Parathyroid adenoma (tissue), 2 donors: ENCODE measurements around the gene RASSF1.
A peak's percentile ranks its signal among the peaks of the same experiment; 100 is the strongest.

Source experiments
- H2AFZ ChIP-seq: fragments of 300-600 bp; sonication (generic); one replicate; pipeline ENCODE4 v1.7.0; 2017; ENCODE audit warnings: antibody characterized with exemption, mild to moderate bottlenecking
- H3K27ac ChIP-seq: fragments of 300-600 bp; sonication (generic); one replicate; pipeline ENCODE4 v1.7.0; 2017
- H3K27me3 ChIP-seq: fragments of 300-600 bp; sonication (generic); one replicate; pipeline ENCODE4 v1.7.0; 2017; ENCODE audit warnings: low read length; ENCODE audit not compliant: control insufficient read depth, insufficient read depth
- H3K36me3 ChIP-seq: fragments of 300-600 bp; sonication (generic); one replicate; pipeline ENCODE4 v1.7.0; 2017; ENCODE audit warnings: low read length; ENCODE audit not compliant: control insufficient read depth, insufficient read depth
- H3K4me1 ChIP-seq: fragments of 300-600 bp; sonication (generic); one replicate; pipeline ENCODE4 v1.7.0; 2017; ENCODE audit warnings: control low read depth
- H3K4me2 ChIP-seq: fragments of 300-600 bp; sonication (generic); one replicate; pipeline ENCODE4 v1.7.0; 2017; ENCODE audit warnings: low read length
- H3K4me3 ChIP-seq: fragments of 300-600 bp; sonication (generic); one replicate; pipeline ENCODE4 v1.7.0; 2017; ENCODE audit warnings: low read depth, low read length
- H3K79me2 ChIP-seq: fragments of 300-600 bp; sonication (generic); one replicate; pipeline ENCODE4 v1.7.0; 2017; ENCODE audit warnings: control low read depth
- H3K9ac ChIP-seq: fragments of 300-600 bp; sonication (generic); one replicate; pipeline ENCODE4 v1.7.0; 2017; ENCODE audit warnings: mild to moderate bottlenecking
- H3K9me3 ChIP-seq: fragments of 300-600 bp; sonication (generic); one replicate; pipeline ENCODE4 v1.7.0; 2017; ENCODE audit warnings: low read length; ENCODE audit not compliant: control insufficient read depth
- TF ChIP-seq, protein P1 (sequence below): fragments of 300-600 bp; sonication (generic); IDR thresholded peaks from one replicate; pipeline ENCODE4 v1.7.0; 2017; ENCODE audit warnings: antibody characterized with exemption, mild to moderate bottlenecking
- donor health status: primary hyperparathyroidism.

RASSF1 gene

DNA sequence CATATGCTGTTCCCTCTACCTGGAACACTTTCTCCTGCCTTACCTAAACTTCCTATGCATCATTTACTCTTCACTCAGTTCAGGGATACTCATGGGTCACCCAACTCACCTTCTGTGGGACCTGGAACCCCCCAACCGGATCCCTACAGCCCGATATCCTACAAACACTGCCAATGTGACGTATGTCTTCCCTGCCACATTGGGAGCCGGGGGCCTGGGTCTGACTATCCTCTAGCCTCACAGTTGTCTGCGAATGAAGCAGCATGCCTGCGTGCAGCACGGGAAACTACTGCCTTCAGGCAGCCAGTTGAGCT, 9.5 kb upstream of the RASSF1 start:
- H3K79me2 ChIP-seq = peaks cover 24% of the 10 kb centered on the region
- H3K27ac ChIP-seq = peak overlapping the region; percentile 94
- no peaks in the 10 kb centered on the region for H3K27me3 ChIP-seq
- no peaks in the 10 kb centered on the region for H3K36me3 ChIP-seq
- H3K9ac ChIP-seq = peak overlapping the region; percentile 82
- H3K9me3 ChIP-seq = no peaks in the 10 kb centered on the region
- peak overlapping the region; percentile 86 for H3K4me3 ChIP-seq
- TF ChIP-seq, protein P1, sequence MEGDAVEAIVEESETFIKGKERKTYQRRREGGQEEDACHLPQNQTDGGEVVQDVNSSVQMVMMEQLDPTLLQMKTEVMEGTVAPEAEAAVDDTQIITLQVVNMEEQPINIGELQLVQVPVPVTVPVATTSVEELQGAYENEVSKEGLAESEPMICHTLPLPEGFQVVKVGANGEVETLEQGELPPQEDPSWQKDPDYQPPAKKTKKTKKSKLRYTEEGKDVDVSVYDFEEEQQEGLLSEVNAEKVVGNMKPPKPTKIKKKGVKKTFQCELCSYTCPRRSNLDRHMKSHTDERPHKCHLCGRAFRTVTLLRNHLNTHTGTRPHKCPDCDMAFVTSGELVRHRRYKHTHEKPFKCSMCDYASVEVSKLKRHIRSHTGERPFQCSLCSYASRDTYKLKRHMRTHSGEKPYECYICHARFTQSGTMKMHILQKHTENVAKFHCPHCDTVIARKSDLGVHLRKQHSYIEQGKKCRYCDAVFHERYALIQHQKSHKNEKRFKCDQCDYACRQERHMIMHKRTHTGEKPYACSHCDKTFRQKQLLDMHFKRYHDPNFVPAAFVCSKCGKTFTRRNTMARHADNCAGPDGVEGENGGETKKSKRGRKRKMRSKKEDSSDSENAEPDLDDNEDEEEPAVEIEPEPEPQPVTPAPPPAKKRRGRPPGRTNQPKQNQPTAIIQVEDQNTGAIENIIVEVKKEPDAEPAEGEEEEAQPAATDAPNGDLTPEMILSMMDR = no peak
- H3K4me2 ChIP-seq = peak overlapping the region; percentile 88
- H3K4me1 ChIP-seq = peaks cover 27% of the 10 kb centered on the region
- peak overlapping the region; percentile 91 for H2AFZ ChIP-seq

DNA sequence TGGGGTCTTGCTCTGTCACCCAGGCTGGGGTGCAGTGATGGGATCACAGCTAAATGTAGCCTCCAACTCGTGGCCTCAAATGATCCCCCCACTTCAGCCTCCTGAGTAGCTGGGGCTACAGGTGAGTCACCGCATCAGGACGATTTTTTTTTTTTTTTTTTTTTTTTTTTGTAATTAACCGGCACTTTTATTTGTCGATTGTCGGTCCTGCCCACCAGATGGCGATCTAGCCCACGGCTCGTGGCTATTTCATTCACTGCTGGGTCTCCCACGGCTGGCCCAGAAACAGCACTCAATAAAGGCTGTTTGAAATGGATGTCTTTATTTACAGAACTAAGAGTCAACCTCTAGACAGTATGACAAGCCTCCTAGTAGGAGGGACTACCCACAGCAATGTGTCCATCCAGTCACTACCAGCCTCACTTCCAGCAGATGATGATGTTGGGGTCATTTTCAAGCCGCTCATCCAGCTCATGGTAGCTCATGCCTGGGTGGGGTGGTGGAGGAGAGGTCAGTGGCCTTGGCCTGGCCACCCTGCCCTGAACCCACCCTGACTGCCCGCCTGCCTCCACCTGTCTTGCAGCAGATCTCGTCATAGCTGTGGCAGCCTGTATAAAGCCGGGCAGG, 6.7 kb upstream of the RASSF1 start:
- Histone ChIP-seq H3K9ac (no peak overlapping the region), H3K4me3 (no peak overlapping the region), H3K4me2 (no peak overlapping the region), H2AFZ (no peak overlapping the region), H3K27ac (no peak overlapping the region), H3K4me1 (peaks cover 41% of the 10 kb centered on the region), H3K9me3 (no peaks in the 10 kb centered on the region), H3K36me3 (no peaks in the 10 kb centered on the region), H3K27me3 (no peaks in the 10 kb centered on the region), H3K79me2 (peaks cover 21% of the 10 kb centered on the region)
- TF ChIP-seq, protein P1 = peak; percentile 65

DNA sequence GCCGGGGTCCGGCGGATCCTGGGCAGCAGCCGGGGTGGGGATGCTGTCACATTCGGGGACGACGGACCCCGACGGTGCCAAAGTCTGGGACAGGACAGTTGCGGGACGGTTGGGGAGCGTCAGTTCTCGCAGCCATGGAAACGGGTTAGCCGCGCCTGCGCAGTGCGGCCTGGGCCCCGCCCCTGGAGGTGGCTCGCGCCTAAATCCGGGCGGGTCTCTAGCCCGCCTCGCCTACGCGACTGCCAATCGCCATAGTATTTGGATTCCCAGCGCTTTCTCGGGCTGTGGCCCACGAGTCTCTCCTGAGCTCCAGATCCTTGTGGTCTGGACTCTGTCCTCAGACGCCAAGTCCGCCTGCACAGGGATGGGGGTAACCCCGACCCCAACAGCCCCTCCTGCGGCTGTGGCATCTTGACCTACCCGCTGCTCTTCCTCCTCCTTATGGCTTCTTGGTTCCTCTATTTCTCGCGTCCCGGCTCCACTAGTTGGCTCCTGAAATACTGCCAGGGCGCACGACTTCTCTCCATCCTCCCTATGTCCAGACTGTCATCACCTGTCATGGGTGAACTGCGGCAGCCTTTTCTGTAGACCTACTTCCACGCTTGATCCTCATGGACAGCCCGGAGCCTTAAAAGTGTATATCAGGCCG, 5.1 kb upstream of the RASSF1 start, which contains the start of gene ZMYND10:
TSS of gene ZMYND10 (minus strand) at position 147 of the 649 bp plus-strand sequence. CDS start 153 bp downstream, outside the sequence.
- H3K4me1 ChIP-seq = peaks cover 33% of the 10 kb centered on the region

GRCh38 chr3:50345008-50345407, 4.4 kb upstream of the RASSF1 start:
- no peaks in the 10 kb centered on the region for H3K27me3 ChIP-seq
- H3K9me3 ChIP-seq = no peaks in the 10 kb centered on the region
- H3K4me2 ChIP-seq = peak overlapping the region; percentile 98
- TF ChIP-seq, protein P1 = no peak
- H3K36me3 ChIP-seq = no peaks in the 10 kb centered on the region
- H3K9ac ChIP-seq = no peak overlapping the region
- H3K4me3 ChIP-seq = peak overlapping the region; percentile 64
- peaks cover 9% of the 10 kb centered on the region for H3K79me2 ChIP-seq
- peaks cover 31% of the 10 kb centered on the region for H3K4me1 ChIP-seq
- no peak overlapping the region for H3K27ac ChIP-seq
- peak overlapping the region; percentile 92 for H2AFZ ChIP-seq

More for the DNA sequence above, 5.1 kb upstream of the RASSF1 start, which contains the start of gene ZMYND10:
- no peaks in the 10 kb centered on the region for H3K9me3 ChIP-seq
- H3K4me2 ChIP-seq = peak within 1 kb of the TSS; percentile 98
- peak within 1 kb of the TSS; percentile 92 for H2AFZ ChIP-seq
- no peaks in the 10 kb centered on the region for H3K36me3 ChIP-seq
- H3K79me2 ChIP-seq = peaks cover 11% of the 10 kb centered on the region
- H3K27ac ChIP-seq = no peak within 1 kb of the TSS
- peak within 1 kb of the TSS; percentile 64 for H3K4me3 ChIP-seq
- no peaks in the 10 kb centered on the region for H3K27me3 ChIP-seq
- TF ChIP-seq, protein P1 = no peak
- no peak within 1 kb of the TSS for H3K9ac ChIP-seq
